GM12873 (cell line): ENCODE results near the gene KLHL29.

Experiments
- TF ChIP-seq, protein P1 (sequence below): IDR thresholded peaks from 2 replicates; pipeline ENCODE4 v1.5.1; 2012; ENCODE audit warnings: low read depth, mild to moderate bottlenecking, moderate library complexity, low read length, control low read depth; ENCODE audit not compliant: insufficient read depth; ENCODE audit errors: missing control alignments

KLHL29 gene

DNA sequence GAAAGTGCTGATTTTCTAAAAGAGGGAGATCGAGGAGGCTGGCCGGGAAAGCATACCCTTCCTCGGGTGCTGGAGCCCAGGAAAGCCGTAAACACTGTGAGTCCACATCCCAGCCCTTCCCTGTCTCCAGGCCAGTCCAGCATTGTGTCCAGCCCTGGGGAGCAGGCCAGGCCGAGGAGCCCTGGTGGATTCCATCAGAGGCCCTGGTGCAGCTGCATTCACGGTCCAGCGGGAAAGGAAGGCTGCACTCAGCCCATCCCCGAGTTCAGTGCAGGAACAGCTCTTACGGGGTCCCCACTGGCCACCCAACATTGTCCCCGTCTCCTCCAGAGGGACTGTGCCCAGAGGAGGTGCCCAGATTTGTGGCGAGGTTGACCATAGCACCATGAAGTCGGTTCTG is 218.6 kb downstream of the KLHL29 start:
- TF ChIP-seq, protein P1, sequence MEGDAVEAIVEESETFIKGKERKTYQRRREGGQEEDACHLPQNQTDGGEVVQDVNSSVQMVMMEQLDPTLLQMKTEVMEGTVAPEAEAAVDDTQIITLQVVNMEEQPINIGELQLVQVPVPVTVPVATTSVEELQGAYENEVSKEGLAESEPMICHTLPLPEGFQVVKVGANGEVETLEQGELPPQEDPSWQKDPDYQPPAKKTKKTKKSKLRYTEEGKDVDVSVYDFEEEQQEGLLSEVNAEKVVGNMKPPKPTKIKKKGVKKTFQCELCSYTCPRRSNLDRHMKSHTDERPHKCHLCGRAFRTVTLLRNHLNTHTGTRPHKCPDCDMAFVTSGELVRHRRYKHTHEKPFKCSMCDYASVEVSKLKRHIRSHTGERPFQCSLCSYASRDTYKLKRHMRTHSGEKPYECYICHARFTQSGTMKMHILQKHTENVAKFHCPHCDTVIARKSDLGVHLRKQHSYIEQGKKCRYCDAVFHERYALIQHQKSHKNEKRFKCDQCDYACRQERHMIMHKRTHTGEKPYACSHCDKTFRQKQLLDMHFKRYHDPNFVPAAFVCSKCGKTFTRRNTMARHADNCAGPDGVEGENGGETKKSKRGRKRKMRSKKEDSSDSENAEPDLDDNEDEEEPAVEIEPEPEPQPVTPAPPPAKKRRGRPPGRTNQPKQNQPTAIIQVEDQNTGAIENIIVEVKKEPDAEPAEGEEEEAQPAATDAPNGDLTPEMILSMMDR: no peak

- TF ChIP-seq, protein P1: no peak
These were observed 219.8 kb downstream of the KLHL29 start for GRCh38 chr2:23604731-23605130.

- TF ChIP-seq, protein P1: no peak
These were observed 220.3 kb downstream of the KLHL29 start for GRCh38 chr2:23605236-23605635.

GRCh38 chr2:23606196-23606595 is 221.2 kb downstream of the KLHL29 start:
- TF ChIP-seq, protein P1: no peak

DNA sequence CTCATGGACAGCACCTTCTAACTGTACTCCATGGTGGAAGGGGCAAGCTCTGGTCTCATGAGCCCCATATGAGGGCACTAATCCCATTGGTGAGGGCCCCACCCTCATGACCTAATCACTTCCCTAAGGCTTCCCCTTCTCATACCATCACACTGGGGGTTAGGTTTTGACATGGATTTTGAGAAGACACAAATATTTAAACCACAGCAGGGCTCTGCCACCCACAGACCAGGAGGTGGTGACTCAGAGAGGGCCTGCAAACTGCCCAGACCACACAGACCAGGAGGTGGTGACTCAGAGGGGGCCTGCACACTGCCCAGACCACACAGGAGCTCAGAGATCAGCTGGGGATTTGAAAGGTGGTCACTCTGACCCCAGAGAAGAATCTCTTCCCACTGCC is 222.0 kb downstream of the KLHL29 start:
- TF ChIP-seq, protein P1: no peak

DNA sequence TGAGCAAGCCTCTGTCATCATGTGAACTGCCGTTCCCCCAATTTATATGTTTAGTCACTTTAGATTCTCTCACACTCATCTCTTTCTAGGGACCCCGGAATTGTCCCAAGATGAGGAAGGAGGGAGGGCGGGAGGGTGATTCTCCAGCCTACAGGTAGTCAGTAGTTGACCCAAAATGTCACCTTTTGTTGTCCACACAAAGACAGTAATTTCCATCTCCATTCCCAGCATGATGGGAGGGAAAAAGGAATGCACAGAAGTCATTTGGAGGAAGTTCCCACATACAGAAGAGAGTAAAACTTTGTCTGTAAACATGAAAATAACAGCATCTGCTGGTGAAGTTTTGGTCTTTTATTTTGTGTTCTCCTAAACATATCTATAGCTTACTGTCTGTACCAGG is 222.9 kb downstream of the KLHL29 start:
- TF ChIP-seq, protein P1: no peak

- TF ChIP-seq, protein P1: no peak
These were observed 224.3 kb downstream of the KLHL29 start for GRCh38 chr2:23609254-23609653.

GRCh38 chr2:23611839-23612238 is 226.9 kb downstream of the KLHL29 start:
- TF ChIP-seq, protein P1: no peak
